H1 (cell line): ENCODE measurements around the gene IFT122.

Source experiments
- ATF3 ChIP-seq: IDR thresholded peaks from 2 replicates; pipeline ENCODE4 v1.6.1; 2011; ENCODE audit warnings: low read depth, mild to moderate bottlenecking, low read length; ENCODE audit not compliant: insufficient read depth
- EP300 ChIP-seq, 2 experiments: IDR thresholded peaks; 1 replicate in 1 of 2; 2 replicates in 1 of 2; pipeline ENCODE4 v1.6.1; 2011 to 2012; ENCODE audit warnings: low read depth in 2 of 2, low read length in 2 of 2, mild to moderate bottlenecking in 2 of 2, borderline replicate concordance in 1 of 2, inconsistent platforms in 1 of 2, moderate library complexity in 1 of 2
- MAX ChIP-seq: IDR thresholded peaks from 2 replicates; pipeline ENCODE4 v1.6.1; 2012; ENCODE audit warnings: inconsistent platforms

- TF ChIP-seq MAX (no peak), EP300 (IDR thresholded peaks at IDR 0.05; ENCODE audit: borderline replicate concordance in 1 of 2, low read depth in 2 of 2, low read length in 2 of 2) (no peak), ATF3 (no peak)
Measured at GRCh38 chr3:129558081-129558771, 118.2 kb downstream of the IFT122 start.
